DOHH2 (cell line): Measurements from ENCODE around the gene KATNAL2.
"Not testable (repeated sequence)": the region's sequence is repeated elsewhere in the genome, so short reads cannot be mapped to it uniquely, and the experiment has no call there.

ENCODE experiments used
- CTCF ChIP-seq: fragments of 200-600 bp; sonication (generic); IDR thresholded peaks from one replicate; pipeline ENCODE4 v1.5.1; 2014; ENCODE audit warnings: antibody characterized with exemption, mild to moderate bottlenecking, low read depth, low read length; ENCODE audit not compliant: poor library complexity, severe bottlenecking
- EZH2phosphoT487 ChIP-seq: fragments of 200-600 bp; sonication (generic); IDR thresholded peaks from 2 replicates; pipeline ENCODE4 v1.6.1; 2017; ENCODE audit warnings: borderline replicate concordance, mild to moderate bottlenecking, antibody characterized with exemption, low read length, moderate library complexity, mixed read lengths

- not testable (repeated sequence) for TF ChIP-seq CTCF, EZH2phosphoT487
Observed at GRCh38 chr18:47025557-47026174, 108.3 kb downstream of the KATNAL2 start.
